GM23338 (cell line): Measurements from ENCODE around the gene VOPP1. TPM values are rescaled to one million over a fixed set of nuclear protein-coding genes. Genes with fewer than 3 reads are reported as not detected.

Source experiments
- ATAC-seq: fragments of 200-7000 bp; cut with Tn5 transposase; 3 replicates; pipeline ENCODE4 v1.9.1; 2020
- DNase-seq: peaks from one replicate; pipeline ENCODE4 v3.0.0-alpha.2; 2015; ENCODE audit warnings: low spot score
- H2AFZ ChIP-seq: fragments of 200-600 bp; sonication (generic); 2 replicates; pipeline ENCODE4 v1.8.0; 2016; ENCODE audit warnings: antibody characterized with exemption, mild to moderate bottlenecking, moderate library complexity
- H3F3A ChIP-seq: fragments of 200-600 bp; sonication (generic); replicated peaks from 2 replicates; pipeline ENCODE4 v1.8.0; 2017; ENCODE audit warnings: antibody characterized with exemption, mixed run types, low read depth
- H3K27ac ChIP-seq: fragments of 200-600 bp; sonication (generic); 2 replicates; pipeline ENCODE4 v1.6.1; 2016; ENCODE audit warnings: low read depth
- H3K27me3 ChIP-seq: fragments of 200-600 bp; sonication (generic); 2 replicates; pipeline ENCODE4 v1.8.0; 2016; ENCODE audit warnings: mild to moderate bottlenecking, mixed run types, moderate library complexity; ENCODE audit not compliant: insufficient read depth
- H3K36me3 ChIP-seq: fragments of 200-600 bp; sonication (generic); 2 replicates; pipeline ENCODE4 v1.8.0; 2016; ENCODE audit warnings: mild to moderate bottlenecking; ENCODE audit not compliant: insufficient read depth
- H3K4me1 ChIP-seq: fragments of 200-600 bp; sonication (generic); 2 replicates; pipeline ENCODE4 v1.8.0; 2016; ENCODE audit warnings: mild to moderate bottlenecking, moderate library complexity; ENCODE audit not compliant: insufficient read depth
- H3K4me2 ChIP-seq: fragments of 200-600 bp; sonication (generic); 2 replicates; pipeline ENCODE4 v1.7.1; 2017; ENCODE audit warnings: mixed run types
- H3K4me3 ChIP-seq: fragments of 200-600 bp; sonication (generic); 2 replicates; pipeline ENCODE4 v1.6.1; 2016; ENCODE audit warnings: mixed run types
- H3K79me2 ChIP-seq: fragments of 200-600 bp; sonication (generic); replicated peaks from 2 replicates; pipeline ENCODE4 v1.8.0; 2017; ENCODE audit warnings: mild to moderate bottlenecking; ENCODE audit not compliant: insufficient read depth
- H3K9me2 ChIP-seq: fragments of 200-600 bp; sonication (generic); 2 replicates; pipeline ENCODE4 v1.8.0; 2017; ENCODE audit not compliant: insufficient read depth
- H4K20me1 ChIP-seq: fragments of 200-600 bp; sonication (generic); replicated peaks from 2 replicates; pipeline ENCODE4 v1.8.0; 2017; ENCODE audit warnings: mild to moderate bottlenecking; ENCODE audit not compliant: insufficient read depth
- H3K27ac Mint-ChIP-seq: 2 replicates; pipeline ENCODE4 v1.8.0; 2020; ENCODE audit warnings: inconsistent platforms, mild to moderate bottlenecking, moderate library complexity, mixed read lengths
- H3K27me3 Mint-ChIP-seq: 3 replicates; pipeline ENCODE4 v1.8.0; 2022; ENCODE audit warnings: low read depth, mild to moderate bottlenecking, moderate library complexity, mixed read lengths, inconsistent platforms; ENCODE audit not compliant: insufficient read depth, poor library complexity
- H3K36me3 Mint-ChIP-seq: 3 replicates; pipeline ENCODE4 v1.8.0; 2021; ENCODE audit warnings: low read depth, mild to moderate bottlenecking, inconsistent platforms, moderate library complexity, mixed read lengths
- H3K4me1 Mint-ChIP-seq: 3 replicates; pipeline ENCODE4 v1.8.0; 2020; ENCODE audit warnings: mild to moderate bottlenecking, inconsistent platforms, mixed read lengths
- H3K4me3 Mint-ChIP-seq: 3 replicates; pipeline ENCODE4 v1.8.0; 2021; ENCODE audit warnings: moderate library complexity, mild to moderate bottlenecking, inconsistent platforms, mixed read lengths
- H3K9me3 Mint-ChIP-seq: 3 replicates; pipeline ENCODE4 v1.8.0; 2020; ENCODE audit warnings: moderate library complexity, mild to moderate bottlenecking, inconsistent platforms, mixed read lengths
- ETS1 ChIP-seq: IDR thresholded peaks from 2 replicates; pipeline ENCODE4 v1.6.1; 2016; ENCODE audit warnings: antibody characterized with exemption
- EZH2 ChIP-seq: fragments of 200-600 bp; sonication (generic); IDR thresholded peaks from one replicate; pipeline ENCODE4 v1.8.0; 2017; ENCODE audit warnings: antibody characterized with exemption, mild to moderate bottlenecking, low read depth; ENCODE audit not compliant: unreplicated experiment
- NANOG ChIP-seq: IDR thresholded peaks from 2 replicates; pipeline ENCODE4 v1.6.1; 2016; ENCODE audit warnings: antibody characterized with exemption, borderline replicate concordance
- POLR2AphosphoS5 ChIP-seq: IDR thresholded peaks from 2 replicates; pipeline ENCODE4 v1.6.1; 2016; ENCODE audit warnings: antibody characterized with exemption, low read depth
- STAT1 ChIP-seq: IDR thresholded peaks from one replicate; pipeline ENCODE4 v1.6.1; 2016; ENCODE audit warnings: antibody characterized with exemption; ENCODE audit not compliant: unreplicated experiment
- ZNF462 ChIP-seq: fragments of 250-450 bp; sonication (Bioruptor Pico); IDR thresholded peaks from 2 replicates; pipeline ENCODE4 v1.5.0; 2020; ENCODE audit warnings: mild to moderate bottlenecking, moderate library complexity
- polyA plus RNA-seq: library from polyadenylated mRNA; unstranded; fragments of >200 nt; fragmentation: Nextera tagmentation; extraction: Ambion mirVana; gene quantifications from 2 replicates; pipeline ENCODE4 v1.2.1, GENCODE V29; 2016
- total RNA-seq: library from RNA; depleted of rRNA; stranded (reverse); fragments of >200 nt; shearing (Covaris generic); gene quantifications from 2 replicates; pipeline ENCODE4 v1.2.3, GENCODE V29; 2014

The VOPP1 gene
- total and polyA plus RNA-seq, 2 experiments from 2014 or later, result 28.2 to 73.7 TPM

GRCh38 chr7:55439627-55440026 is 132.7 kb downstream of the VOPP1 start:
- Histone ChIP-seq H3K4me2 (no peak overlapping the region), H3K27me3 (no peaks in the 10 kb centered on the region), H3K4me1 (no peaks in the 10 kb centered on the region), H3K9me2 (no peaks in the 10 kb centered on the region), H3K4me3 (no peak overlapping the region), H3K79me2 (no peaks in the 10 kb centered on the region), H3K36me3 (no peaks in the 10 kb centered on the region), H4K20me1 (no peaks in the 10 kb centered on the region), H2AFZ (no peak overlapping the region), H3K27ac (no peak overlapping the region), H3F3A (no peaks in the 10 kb centered on the region)
- H3K27me3 Mint-ChIP-seq, result peaks cover 13% of the 10 kb centered on the region
- peaks cover 6% of the 10 kb centered on the region; the same call in 2 of the 3 replicates for H3K4me1 Mint-ChIP-seq
- DNase-seq, result no peak
- H3K4me3 Mint-ChIP-seq, result no peak overlapping the region
- no peaks in the 10 kb centered on the region for H3K36me3 Mint-ChIP-seq
- H3K9me3 Mint-ChIP-seq, result no peaks in the 10 kb centered on the region
- TF ChIP-seq ETS1 (no peak), ZNF462 (CRISPR knock-in tag) (no peak), STAT1 (no peak), POLR2AphosphoS5 (no peak), EZH2 (no peak), NANOG (no peak)
- no peak for ATAC-seq
- no peak overlapping the region for H3K27ac Mint-ChIP-seq
